ENCODE data around the gene ACBD5. TPM values are rescaled to one million over a fixed set of nuclear protein-coding genes. Genes with fewer than 3 reads are reported as not detected.
"Not testable (repeated sequence)": the region's sequence is repeated elsewhere in the genome, so short reads cannot be mapped to it uniquely, and the experiment has no call there.

The ACBD5 gene
- polyA plus RNA-seq, 1 of the 3 experiments (the other 2 are of a cell fraction), result 12.5 TPM

- H3K4me2 ChIP-seq; H3K4me1 ChIP-seq (ENCODE audit: control insufficient read depth in 1 of 2, insufficient read depth in 2 of 2, low read depth in 1 of 2, low read length in 1 of 2): not testable (repeated sequence)
Measured at GRCh38 chr10:27236589-27237128, 3.9 kb downstream of the ACBD5 start.

GRCh38 chr10:27235706-27236105 lies 4.9 kb downstream of the ACBD5 start:
- H3K79me2 ChIP-seq (ENCODE audit: insufficient read depth), result peaks cover 59% of the 10 kb centered on the region
- H3K4me3 ChIP-seq (ENCODE audit: low read depth in 2 of 2, low read length in 1 of 2), result no peak overlapping the region
- H3K9ac ChIP-seq, result no peak overlapping the region
- H3K4me1 ChIP-seq (ENCODE audit: control insufficient read depth in 1 of 2, insufficient read depth in 2 of 2, low read depth in 1 of 2, low read length in 1 of 2), result peaks cover 3 to 4% of the 10 kb centered on the region in 2 experiments; a peak in 3 of 4 replicates
- H2AFZ ChIP-seq (ENCODE audit: low read depth), result no peak overlapping the region
- H3K4me2 ChIP-seq, result no peak overlapping the region
- H4K20me1 ChIP-seq (ENCODE audit: insufficient read depth), result no peaks in the 10 kb centered on the region
- H3K36me3 ChIP-seq (replicated peaks in 1 of 2; ENCODE audit: control insufficient read depth in 1 of 2, insufficient read depth in 2 of 2, low read length in 1 of 2), result peaks cover 7 to 32% of the 10 kb centered on the region in 2 experiments
- no peak overlapping the region for H3K27ac ChIP-seq (ENCODE audit: low read depth in 2 of 2, low read length in 1 of 2)
- WGBS (ENCODE audit: low lambda C conversion rate), result 92% methylated on average over 1 of the region's 1 CpG
- H3F3A ChIP-seq (replicated peaks; ENCODE audit: insufficient read depth), result peaks cover 20% of the 10 kb centered on the region
- DNase-seq, result no peak
- H3K9me2 ChIP-seq, result no peaks in the 10 kb centered on the region; the same call in 1 of the 2 replicates
- CTCF ChIA-PET, result interaction anchor here (1.1 to 2.3 kb wide), 2 partner anchors 9 to 12 kb away, joined by 3 to 17 read pairs; no protein-coding TSS in a partner anchor
- TF ChIP-seq TEAD4 (IDR thresholded peaks at IDR 0.05; ENCODE audit: borderline replicate concordance, insufficient read depth) (no peak), REST (IDR thresholded peaks at IDR 0.05; ENCODE audit: low read depth, low read length) (no peak), FOXM1 (IDR thresholded peaks at IDR 0.05; ENCODE audit: low read depth) (no peak), EP300 (IDR thresholded peaks at IDR 0.05; ENCODE audit: borderline replicate concordance in 1 of 2, low read depth in 1 of 2, low read length in 1 of 2) (no peak), POLR2AphosphoS5 (IDR thresholded peaks at IDR 0.05; ENCODE audit: low read depth, low read length) (no peak), NRF1 (IDR thresholded peaks at IDR 0.05; ENCODE audit: low read depth, low read length) (no peak), TCF12 (IDR thresholded peaks at IDR 0.05) (no peak), RAD21 (IDR thresholded peaks at IDR 0.05; ENCODE audit: low read length) (no peak), GABPA (IDR thresholded peaks at IDR 0.05; ENCODE audit: low read depth) (no peak), GATA2 (CRISPR knock-in tag; IDR thresholded peaks at IDR 0.05) (no peak), SMC3 (IDR thresholded peaks at IDR 0.05; ENCODE audit: low read depth, low read length) (no peak), EZH2phosphoT487 (IDR thresholded peaks at IDR 0.05; ENCODE audit: borderline replicate concordance, low read depth) (no peak), ZBTB33 (IDR thresholded peaks at IDR 0.05; ENCODE audit: borderline replicate concordance, low read depth) (no peak), NFIC (IDR thresholded peaks at IDR 0.05; ENCODE audit: borderline replicate concordance) (no peak), RFX5 (IDR thresholded peaks at IDR 0.05; ENCODE audit: low read length) (no peak), MEF2A (IDR thresholded peaks at IDR 0.05; ENCODE audit: borderline replicate concordance, low read depth) (no peak)
- POLR2A ChIA-PET, result interaction anchor here (1.0 kb wide), 1 partner anchor 9 kb away, joined by 3 read pairs; no protein-coding TSS in a partner anchor
- no peaks in the 10 kb centered on the region for H3K27me3 ChIP-seq (ENCODE audit: insufficient read depth)
- no peaks in the 10 kb centered on the region; the same call in 1 of the 2 replicates for H3K9me3 ChIP-seq

More at GRCh38 chr10:27236589-27237128, 3.9 kb downstream of the ACBD5 start:
- H2AFZ ChIP-seq (ENCODE audit: low read depth); H3K27ac ChIP-seq (ENCODE audit: low read depth in 2 of 2, low read length in 1 of 2); H3K9me3 ChIP-seq; H3K9ac ChIP-seq; H3K27me3 ChIP-seq (ENCODE audit: insufficient read depth); DNase-seq; H3K9me2 ChIP-seq; H4K20me1 ChIP-seq (ENCODE audit: insufficient read depth); H3K4me3 ChIP-seq (ENCODE audit: low read depth in 2 of 2, low read length in 1 of 2): not testable (repeated sequence)
- Histone ChIP-seq H3K36me3 (replicated peaks in 1 of 2; ENCODE audit: control insufficient read depth in 1 of 2, insufficient read depth in 2 of 2, low read length in 1 of 2) (peaks cover 3 to 24% of the 10 kb centered on the region in 2 experiments), H3F3A (replicated peaks; ENCODE audit: insufficient read depth) (peaks cover 27% of the 10 kb centered on the region), H3K79me2 (ENCODE audit: insufficient read depth) (peaks cover 59% of the 10 kb centered on the region)
- ChIA-PET POLR2A (interaction anchor here (1.0 kb wide), 1 partner anchor 10 kb away, joined by 3 read pairs; no protein-coding TSS in a partner anchor), CTCF (interaction anchor here (1.1 to 2.3 kb wide), 2 partner anchors 10 to 12 kb away, joined by 3 to 17 read pairs; no protein-coding TSS in a partner anchor)
- 73% methylated on average over 9 of the region's 9 CpGs for WGBS (ENCODE audit: low lambda C conversion rate)
